Peyer's patch (tissue), 4 donors: ENCODE results near the gene MME.

Experiments used
- POLR2A ChIP-seq, 2 donors: fragments of 450-650 bp; IDR thresholded peaks; one replicate each; pipeline ENCODE4 v1.5.1; 2017; ENCODE audit warnings: antibody characterized with exemption in 2 of 2, mild to moderate bottlenecking in 2 of 2, moderate library complexity in 2 of 2
- TF ChIP-seq, protein P1 (sequence below), 6 experiments: fragments of 450-650 bp in 4 of 6; fragments of 200-600 bp in 2 of 6; sonication (generic) in 1 of 6; IDR thresholded peaks; one replicate each; pipeline ENCODE4 v1.5.1; 2017 to 2019; ENCODE audit warnings: antibody characterized with exemption in 6 of 6, mild to moderate bottlenecking in 3 of 6, moderate library complexity in 1 of 6

DNA sequence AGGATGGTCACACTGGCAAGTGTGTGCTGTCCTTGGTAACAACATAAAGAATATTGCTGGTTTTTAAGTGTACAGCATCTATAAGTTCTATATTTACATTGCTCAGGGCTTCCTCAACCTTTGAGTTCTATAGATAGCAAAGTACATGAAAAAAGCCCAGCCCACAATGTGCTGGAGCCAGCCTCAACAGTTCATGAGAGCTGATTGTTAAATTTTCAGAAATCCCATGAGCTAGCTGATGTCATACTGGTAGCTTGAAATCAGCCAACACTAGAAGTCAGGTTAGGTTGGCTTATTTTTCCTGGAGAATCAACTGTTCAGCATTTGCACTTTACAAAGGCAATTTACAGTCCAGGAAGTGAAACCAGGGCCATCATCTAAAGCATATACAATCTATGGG is 110.6 kb downstream of the MME start:
- TF ChIP-seq POLR2A (IDR thresholded peaks at IDR 0.05), result no peak
- TF ChIP-seq, protein P1, sequence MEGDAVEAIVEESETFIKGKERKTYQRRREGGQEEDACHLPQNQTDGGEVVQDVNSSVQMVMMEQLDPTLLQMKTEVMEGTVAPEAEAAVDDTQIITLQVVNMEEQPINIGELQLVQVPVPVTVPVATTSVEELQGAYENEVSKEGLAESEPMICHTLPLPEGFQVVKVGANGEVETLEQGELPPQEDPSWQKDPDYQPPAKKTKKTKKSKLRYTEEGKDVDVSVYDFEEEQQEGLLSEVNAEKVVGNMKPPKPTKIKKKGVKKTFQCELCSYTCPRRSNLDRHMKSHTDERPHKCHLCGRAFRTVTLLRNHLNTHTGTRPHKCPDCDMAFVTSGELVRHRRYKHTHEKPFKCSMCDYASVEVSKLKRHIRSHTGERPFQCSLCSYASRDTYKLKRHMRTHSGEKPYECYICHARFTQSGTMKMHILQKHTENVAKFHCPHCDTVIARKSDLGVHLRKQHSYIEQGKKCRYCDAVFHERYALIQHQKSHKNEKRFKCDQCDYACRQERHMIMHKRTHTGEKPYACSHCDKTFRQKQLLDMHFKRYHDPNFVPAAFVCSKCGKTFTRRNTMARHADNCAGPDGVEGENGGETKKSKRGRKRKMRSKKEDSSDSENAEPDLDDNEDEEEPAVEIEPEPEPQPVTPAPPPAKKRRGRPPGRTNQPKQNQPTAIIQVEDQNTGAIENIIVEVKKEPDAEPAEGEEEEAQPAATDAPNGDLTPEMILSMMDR (IDR thresholded peaks at IDR 0.05), result no peak
